HuH-7 (cell line): ENCODE results near the gene AOC3.
A peak's percentile ranks its signal among the peaks of the same experiment; 100 is the strongest.
"Not testable (repeated sequence)": the region's sequence is repeated elsewhere in the genome, so short reads cannot be mapped to it uniquely, and the experiment has no call there.

ENCODE experiments used
- DNase-seq: peaks from one replicate; pipeline ENCODE4 v3.0.0; 2011; ENCODE audit warnings: low spot score

The AOC3 gene

GRCh38 chr17:42844761-42845555 lies 6.0 kb upstream of the AOC3 start:
- no peak for DNase-seq

- DNase-seq = no peak
These were observed 5.5 kb upstream of the AOC3 start for GRCh38 chr17:42845556-42845917.

- no peak for DNase-seq
These were observed 4.9 kb upstream of the AOC3 start for GRCh38 chr17:42845918-42846593.

- DNase-seq = no peak
These were observed 4.3 kb upstream of the AOC3 start for GRCh38 chr17:42846594-42847280.

GRCh38 chr17:42848093-42848492 lies 2.9 kb upstream of the AOC3 start:
- DNase-seq = no peak

- DNase-seq = no peak
These were observed 2.0 kb upstream of the AOC3 start for GRCh38 chr17:42849031-42849430.

- DNase-seq = no peak
These were observed 1.4 kb upstream of the AOC3 start for GRCh38 chr17:42849451-42850181.

GRCh38 chr17:42851371-42852240 lies 607 bp downstream of the AOC3 start:
- not testable (repeated sequence) for DNase-seq

- no peak for DNase-seq
These were observed 1.4 kb downstream of the AOC3 start for GRCh38 chr17:42852351-42852750.

- DNase-seq = no peak
These were observed 2.0 kb downstream of the AOC3 start for GRCh38 chr17:42853004-42853403.

- no peak for DNase-seq
These were observed 2.6 kb downstream of the AOC3 start for GRCh38 chr17:42853597-42853967.

- DNase-seq = no peak
These were observed 3.2 kb downstream of the AOC3 start for GRCh38 chr17:42853968-42854790.

- DNase-seq = no peak
These were observed 4.1 kb downstream of the AOC3 start for GRCh38 chr17:42855048-42855596.

- not testable (repeated sequence) for DNase-seq
These were observed 5.1 kb downstream of the AOC3 start for GRCh38 chr17:42856093-42856492.

GRCh38 chr17:42856516-42856915 lies 5.5 kb downstream of the AOC3 start:
- not testable (repeated sequence) for DNase-seq

GRCh38 chr17:42857389-42857788 lies 6.4 kb downstream of the AOC3 start:
- no peak for DNase-seq

- DNase-seq = peak; percentile 60
These were observed 14.7 kb downstream of the AOC3 start for GRCh38 chr17:42865638-42866094.

- no peak for DNase-seq
These were observed 15.2 kb downstream of the AOC3 start for GRCh38 chr17:42866216-42866615.

- no peak for DNase-seq
These were observed 15.9 kb downstream of the AOC3 start for GRCh38 chr17:42866631-42867575.
